ENCODE data around the gene FAM240B.

DNA sequence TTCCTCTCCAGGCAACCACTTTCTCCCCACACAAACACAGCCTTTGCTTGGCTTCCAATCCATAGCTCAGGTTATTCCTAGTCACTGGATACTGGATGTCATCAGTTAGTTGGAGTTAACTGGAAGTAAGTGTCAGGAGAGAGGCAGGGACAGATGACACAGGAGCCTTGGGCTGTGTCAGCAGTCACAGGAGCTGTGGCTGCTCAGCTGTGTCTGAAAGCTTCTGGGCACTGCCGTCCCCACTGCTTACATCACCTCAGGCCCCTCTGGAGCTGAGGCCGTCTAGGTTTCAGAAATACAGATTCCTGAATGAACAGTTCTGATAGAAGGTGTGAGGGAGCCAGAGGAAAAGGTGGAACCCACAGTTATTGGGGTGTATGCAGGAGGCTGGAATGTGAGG, 17.3 kb upstream of the FAM240B start:
- TF ChIP-seq, protein P1, sequence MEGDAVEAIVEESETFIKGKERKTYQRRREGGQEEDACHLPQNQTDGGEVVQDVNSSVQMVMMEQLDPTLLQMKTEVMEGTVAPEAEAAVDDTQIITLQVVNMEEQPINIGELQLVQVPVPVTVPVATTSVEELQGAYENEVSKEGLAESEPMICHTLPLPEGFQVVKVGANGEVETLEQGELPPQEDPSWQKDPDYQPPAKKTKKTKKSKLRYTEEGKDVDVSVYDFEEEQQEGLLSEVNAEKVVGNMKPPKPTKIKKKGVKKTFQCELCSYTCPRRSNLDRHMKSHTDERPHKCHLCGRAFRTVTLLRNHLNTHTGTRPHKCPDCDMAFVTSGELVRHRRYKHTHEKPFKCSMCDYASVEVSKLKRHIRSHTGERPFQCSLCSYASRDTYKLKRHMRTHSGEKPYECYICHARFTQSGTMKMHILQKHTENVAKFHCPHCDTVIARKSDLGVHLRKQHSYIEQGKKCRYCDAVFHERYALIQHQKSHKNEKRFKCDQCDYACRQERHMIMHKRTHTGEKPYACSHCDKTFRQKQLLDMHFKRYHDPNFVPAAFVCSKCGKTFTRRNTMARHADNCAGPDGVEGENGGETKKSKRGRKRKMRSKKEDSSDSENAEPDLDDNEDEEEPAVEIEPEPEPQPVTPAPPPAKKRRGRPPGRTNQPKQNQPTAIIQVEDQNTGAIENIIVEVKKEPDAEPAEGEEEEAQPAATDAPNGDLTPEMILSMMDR (IDR thresholded peaks at IDR 0.05; ENCODE audit: poor library complexity) = no peak
- TF ChIP-seq EZH2 (IDR thresholded peaks at IDR 0.05; ENCODE audit: borderline replicate concordance) (no peak), EZH2phosphoT487 (IDR thresholded peaks at IDR 0.05; ENCODE audit: low read depth, severe bottlenecking, unreplicated experiment) (no peak)

Measured in hepatocyte (in vitro differentiated cells).